Stimulated activated CD8-positive, alpha-beta memory T cell treated with anti-CD3 and anti-CD28 coated beads, Interleukin-15, amount 100 ng/mL, for 24 hours (primary cell): ENCODE results near the gene PXN.
"Not testable (repeated sequence)": the region's sequence is repeated elsewhere in the genome, so short reads cannot be mapped to it uniquely, and the experiment has no call there.

Experiments used
- DNase-seq: peaks from one replicate; pipeline ENCODE4 v3.0.0-alpha.2; 2020; ENCODE audit warnings: low read depth

PXN gene

DNA sequence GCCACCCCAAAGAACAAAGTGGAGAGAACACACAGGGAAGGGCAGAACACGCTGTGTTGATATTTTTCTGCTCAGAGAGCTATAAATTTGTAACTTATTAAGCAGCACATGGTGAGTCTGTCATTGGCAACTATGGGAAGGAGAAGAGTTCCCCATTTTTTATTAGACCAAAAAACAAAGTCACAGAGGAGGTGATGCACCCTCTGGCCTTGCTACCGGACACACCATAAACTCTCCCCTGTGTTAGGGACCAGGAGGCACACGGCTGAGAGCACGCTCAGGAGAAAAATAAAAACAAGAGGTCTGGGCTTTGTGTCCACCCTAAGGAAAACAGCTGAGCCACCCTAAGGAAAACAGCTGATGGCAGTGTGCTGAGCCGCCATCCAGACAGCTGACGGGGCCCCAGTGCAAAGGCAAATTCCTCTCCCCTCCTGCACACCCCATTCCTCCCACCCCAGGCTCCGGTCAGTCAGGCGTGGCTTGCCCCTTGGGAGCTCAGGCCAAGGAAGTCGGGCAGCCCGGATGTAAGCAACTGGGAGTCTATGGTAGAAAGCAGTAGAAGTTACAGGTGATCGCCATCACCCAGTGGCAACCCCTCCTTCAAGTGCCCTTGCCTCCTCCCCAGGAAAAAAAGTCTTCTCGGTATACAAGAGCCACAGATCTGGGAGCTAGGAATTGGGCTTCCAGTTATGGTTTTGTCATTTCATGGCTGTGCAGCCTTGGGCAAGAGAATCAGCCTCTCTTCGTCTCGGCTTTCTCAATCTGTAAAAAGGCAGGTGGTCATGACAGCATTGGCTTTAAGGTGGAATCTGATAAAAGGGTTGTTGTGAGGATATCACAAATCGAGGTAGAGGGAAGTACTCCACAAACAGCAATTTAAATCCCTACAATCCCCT lies 2.4 kb downstream of the PXN start:
- DNase-seq: no peak

- no peak for DNase-seq
Observed at GRCh38 chr12:120261951-120262851, 3.3 kb downstream of the PXN start.

DNA sequence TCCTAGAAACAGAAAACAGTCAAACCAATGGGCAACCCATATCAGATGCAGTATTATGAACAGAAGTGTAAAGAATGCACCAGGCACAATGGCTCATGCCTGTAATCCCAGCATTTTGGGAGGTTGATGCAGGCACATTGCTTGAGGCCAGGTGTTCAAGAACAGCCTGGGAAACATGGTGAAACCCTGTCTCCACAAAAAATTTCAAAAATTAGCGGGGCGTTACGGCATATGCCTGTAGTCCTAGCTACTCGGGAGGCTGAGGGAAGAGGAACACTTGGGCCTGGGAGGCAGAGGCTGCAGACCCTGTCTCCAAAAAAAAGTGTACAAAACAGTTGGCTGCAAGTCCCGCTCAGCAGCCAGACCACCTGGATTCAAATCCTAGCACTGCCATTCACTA lies 4.9 kb downstream of the PXN start:
- DNase-seq: no peak

DNA sequence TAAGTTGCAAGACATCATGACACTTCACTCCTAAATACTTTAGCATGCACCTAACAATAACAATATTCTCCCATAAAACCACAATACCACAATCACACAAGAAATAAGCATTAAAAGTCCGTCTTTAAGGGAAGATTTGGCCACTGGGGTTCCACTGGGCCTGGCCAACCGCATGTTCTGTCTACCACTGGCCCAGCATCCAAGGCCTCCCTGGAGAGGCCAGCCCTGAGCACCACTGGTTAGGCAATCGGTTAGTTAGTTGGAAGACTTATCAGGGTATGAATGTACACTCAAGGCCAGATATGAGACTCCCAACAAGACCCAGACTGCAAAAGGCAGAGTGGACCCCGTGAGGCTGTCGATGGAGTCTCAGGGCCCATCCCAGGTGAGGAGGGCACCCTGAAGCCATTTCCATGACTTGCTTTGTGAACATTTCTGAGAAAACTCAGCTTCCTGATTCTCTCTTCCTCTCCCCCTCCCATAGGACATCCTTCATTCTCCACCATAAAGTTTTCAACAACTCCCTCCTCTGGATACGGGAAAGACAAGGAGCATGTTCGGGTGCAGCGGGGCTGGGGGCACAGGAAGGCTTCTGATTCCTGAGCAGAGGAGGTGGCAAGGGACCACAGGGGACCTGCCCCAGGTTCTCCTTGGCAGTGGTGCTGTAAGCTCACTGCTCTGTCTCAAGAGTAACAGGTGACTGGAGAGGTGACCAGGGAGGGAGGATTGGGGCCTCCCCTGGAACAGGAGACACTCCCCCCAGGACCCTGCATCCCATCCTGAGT lies 5.9 kb downstream of the PXN start:
- DNase-seq: no peak

DNA sequence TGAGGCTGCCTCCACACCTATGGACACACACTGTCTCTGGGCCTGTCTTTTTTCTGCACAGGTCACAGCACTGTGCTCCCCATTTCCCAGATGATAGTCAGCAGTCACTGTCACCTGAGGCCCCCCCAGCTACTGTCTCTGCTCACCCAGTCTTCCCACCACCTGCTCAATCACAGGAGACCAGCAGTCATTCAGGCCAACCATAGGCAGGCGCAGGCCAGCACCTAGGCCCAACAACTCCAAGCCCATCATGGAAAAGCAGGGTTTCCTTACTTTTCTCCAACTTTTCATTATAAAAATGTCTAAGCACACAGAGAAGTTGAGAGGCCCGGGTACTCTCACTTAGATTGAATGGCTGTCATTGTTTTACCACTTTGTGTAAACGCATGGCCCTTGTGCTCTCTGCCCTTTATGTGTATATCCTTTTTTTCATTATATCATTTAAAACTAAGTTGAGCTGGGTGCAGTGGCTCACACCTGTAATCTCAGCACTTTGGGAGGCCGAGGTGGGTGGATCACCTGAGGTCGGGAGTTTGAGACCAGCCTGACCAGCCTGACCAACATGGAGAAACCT lies 7.1 kb downstream of the PXN start:
- DNase-seq: no peak

GRCh38 chr12:120257041-120257821 lies 8.3 kb downstream of the PXN start:
- no peak for DNase-seq

DNA sequence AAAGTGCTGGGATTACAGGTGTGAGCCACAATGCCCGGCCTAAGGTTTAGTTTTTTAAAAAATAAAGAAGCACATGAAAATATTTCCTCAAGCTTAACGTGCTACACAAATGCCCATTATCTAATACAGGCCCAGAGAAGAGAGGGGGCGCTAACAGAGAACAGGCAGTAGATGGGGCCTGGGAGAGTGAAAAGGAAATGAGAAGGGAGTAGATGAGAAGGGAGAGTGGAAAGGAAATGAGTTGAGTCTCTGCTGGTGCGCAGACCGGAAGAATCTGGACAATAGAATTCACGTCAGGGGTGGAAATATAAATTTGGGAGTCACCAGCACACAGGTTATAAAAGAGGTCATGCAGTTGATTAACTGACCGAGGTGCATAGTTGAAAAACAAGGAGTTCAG lies 10.7 kb downstream of the PXN start:
- DNase-seq: no peak

DNA sequence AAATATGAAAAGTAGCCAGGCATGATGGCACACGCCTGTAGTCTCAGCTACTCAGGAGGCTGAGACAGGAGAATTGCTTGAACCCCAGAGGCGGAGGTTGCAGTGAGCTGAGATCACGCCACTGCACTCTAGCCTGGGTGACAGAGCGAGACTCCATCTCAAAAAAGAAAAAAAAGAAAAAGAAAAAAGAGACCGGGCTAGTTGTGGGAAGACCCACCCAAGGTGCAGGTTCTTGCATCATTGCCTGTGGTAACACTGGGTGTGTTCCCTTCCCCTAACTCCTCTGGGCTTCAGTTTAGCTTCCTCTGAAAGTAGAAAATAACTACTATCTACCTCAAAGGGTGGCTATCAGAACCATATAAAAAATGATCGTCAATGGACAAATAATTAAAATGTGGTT lies 12.2 kb downstream of the PXN start:
- DNase-seq: not testable (repeated sequence)

GRCh38 chr12:120252071-120252906 lies 13.2 kb downstream of the PXN start:
- DNase-seq: no peak

- DNase-seq: not testable (repeated sequence)
Observed at GRCh38 chr12:120251364-120252070, 14.0 kb downstream of the PXN start.

DNA sequence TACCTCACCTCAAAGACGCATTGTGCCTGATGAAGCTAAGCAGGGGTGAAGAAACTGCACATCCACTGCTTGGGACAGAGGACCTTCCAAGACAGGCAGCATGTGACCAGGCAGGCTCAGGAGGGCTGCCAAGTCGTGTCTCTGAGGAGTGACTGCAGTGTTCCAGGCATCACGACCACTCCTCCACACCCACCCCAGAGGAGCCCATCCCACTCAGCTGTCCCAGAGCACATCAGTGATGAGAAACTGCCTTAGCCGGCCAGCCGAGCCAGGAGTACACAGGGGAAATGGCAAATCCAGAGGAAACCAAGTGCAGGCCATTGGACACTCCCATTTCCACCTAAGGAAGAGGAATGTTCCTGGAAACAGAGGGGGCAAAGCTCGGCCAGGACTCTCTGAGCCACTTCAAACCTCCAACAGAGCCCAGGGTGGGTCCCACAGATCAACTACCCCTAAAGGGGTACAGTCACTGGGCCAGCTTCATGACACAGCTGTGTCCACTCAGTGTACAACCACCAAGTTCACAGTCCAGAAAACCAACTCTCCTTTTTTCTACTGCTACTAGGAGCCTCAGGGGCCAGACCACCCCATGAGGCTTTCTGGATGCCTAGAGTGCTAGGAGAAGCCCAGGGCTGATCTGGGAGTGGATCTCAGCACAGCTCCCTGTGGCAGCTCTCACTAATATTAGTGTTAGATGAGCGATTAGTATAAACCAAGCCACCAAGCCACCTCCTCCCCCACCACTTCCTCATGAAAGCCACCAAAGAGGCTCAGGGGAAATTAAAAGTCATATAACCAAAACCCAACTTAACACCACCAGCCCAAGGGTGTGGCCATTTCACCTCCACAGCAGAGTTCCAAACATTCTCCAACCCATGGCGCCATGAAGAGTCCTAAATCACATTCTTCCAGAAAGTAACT lies 15.4 kb downstream of the PXN start:
- DNase-seq: no peak

GRCh38 chr12:120249266-120249874 lies 16.2 kb downstream of the PXN start:
- DNase-seq: no peak

- no peak for DNase-seq
Observed at GRCh38 chr12:120247621-120248030, 17.9 kb downstream of the PXN start.

- no peak for DNase-seq
Observed at GRCh38 chr12:120247183-120247582, 18.3 kb downstream of the PXN start.

DNA sequence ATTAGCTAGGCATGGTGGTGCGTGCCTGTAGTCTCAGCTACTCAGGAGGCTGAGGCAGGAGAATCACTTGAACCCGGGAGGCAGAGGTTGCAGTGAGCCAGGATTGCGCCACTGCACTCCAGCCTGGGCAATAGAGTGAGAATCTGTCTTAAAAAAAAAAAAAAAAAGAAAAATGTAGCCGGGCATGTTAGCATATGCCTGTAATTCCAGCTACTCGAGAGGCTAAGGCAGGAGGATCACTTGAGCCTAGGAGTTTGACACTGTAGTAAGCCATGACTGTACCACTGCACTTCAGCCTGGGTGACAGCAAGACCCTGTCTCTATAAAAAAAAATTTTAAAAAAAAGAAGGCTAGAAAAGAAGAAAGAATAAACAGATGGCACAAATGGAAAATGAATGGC lies 18.8 kb downstream of the PXN start:
- not testable (repeated sequence) for DNase-seq

DNA sequence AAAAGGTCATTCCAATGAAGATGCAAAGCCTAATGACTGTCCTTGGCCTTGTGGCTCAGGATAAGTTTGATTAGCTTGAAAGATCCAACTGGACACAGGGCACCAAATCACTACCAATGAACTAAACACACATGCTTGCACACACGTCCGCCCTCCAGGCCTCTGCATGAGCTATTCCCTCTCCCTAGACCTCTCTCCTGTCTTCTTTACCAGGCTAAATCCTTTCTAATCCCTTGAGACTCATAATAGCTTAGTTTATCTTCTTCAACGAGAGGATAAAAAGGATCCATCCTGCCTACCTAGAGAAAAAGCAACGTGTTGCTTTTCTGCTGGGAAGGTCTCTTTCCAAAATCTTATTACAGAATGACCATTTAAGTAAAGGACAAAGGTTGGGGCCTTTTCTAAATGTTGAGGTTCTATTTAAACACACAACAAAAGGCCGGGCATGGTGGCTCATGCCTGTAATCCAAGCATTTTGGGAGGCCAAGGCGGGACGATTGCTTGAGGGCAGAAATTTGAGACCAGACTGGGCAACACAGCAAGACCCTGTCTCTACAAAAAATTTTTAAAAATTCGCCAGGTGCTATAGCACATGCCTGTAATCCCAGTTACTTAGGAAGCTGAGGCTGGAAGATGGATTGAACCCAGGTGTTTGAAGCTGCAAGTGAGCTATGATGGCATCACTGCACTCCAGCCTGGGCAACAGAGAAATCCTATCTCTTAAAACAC lies 22.4 kb downstream of the PXN start:
- DNase-seq: no peak

- no peak for DNase-seq
Observed at GRCh38 chr12:120242275-120242799, 23.2 kb downstream of the PXN start.
